OCI-LY7 (cell line): ENCODE results near the gene SLC66A3. TPM values are rescaled to one million over a fixed set of nuclear protein-coding genes. Genes with fewer than 3 reads are reported as not detected.

ENCODE experiments used
- BruUV-seq: library from RNA; stranded (reverse); fragments of 400-500 nt; replicated peaks from 2 replicates; lab custom pipeline; 2021; lab: Mats Ljungman, UMichigan
- CTCF ChIA-PET: fragments of 300-600 bp; sonication (Branson Sonifier 250); formaldehyde crosslinking; loops from one replicate; lab custom pipeline; 2022; ENCODE audit warnings: antibody characterized with exemption; ENCODE audit not compliant: unreplicated experiment; lab: Charles Lee
- POLR2A ChIA-PET: fragments of 300-600 bp; sonication (Branson Sonifier 250); formaldehyde crosslinking; loops from one replicate; lab custom pipeline; 2022; ENCODE audit warnings: antibody characterized with exemption; lab: Charles Lee
- DNase-seq: peaks from one replicate; pipeline ENCODE4 v3.0.0-alpha.2; 2015; ENCODE audit warnings: low spot score
- H2AFZ ChIP-seq: fragments of 200-600 bp; sonication (generic), shearing (Covaris generic); 2 replicates; pipeline ENCODE4 v1.6.1; 2014; ENCODE audit warnings: mild to moderate bottlenecking, antibody characterized with exemption, low read length, moderate library complexity
- H3K27ac ChIP-seq: fragments of 200-600 bp; sonication (generic); 2 replicates; pipeline ENCODE4 v1.5.1; 2014; ENCODE audit warnings: mixed run types, low read depth, mild to moderate bottlenecking, moderate library complexity, low read length, inconsistent platforms; ENCODE audit not compliant: poor library complexity, severe bottlenecking
- H3K36me3 ChIP-seq: fragments of 200-600 bp; sonication (generic); 2 replicates; pipeline ENCODE4 v1.6.1; 2014; ENCODE audit warnings: mild to moderate bottlenecking, antibody characterized with exemption, low read length, moderate library complexity, mixed read lengths; ENCODE audit not compliant: insufficient read depth
- H3K4me1 ChIP-seq: fragments of 200-600 bp; sonication (generic); 2 replicates; pipeline ENCODE4 v1.5.1; 2014; ENCODE audit warnings: mild to moderate bottlenecking, low read length; ENCODE audit not compliant: insufficient read depth, poor library complexity, severe bottlenecking
- H3K4me2 ChIP-seq: fragments of 200-600 bp; sonication (generic); 2 replicates; pipeline ENCODE4 v1.6.1; 2014; ENCODE audit warnings: mild to moderate bottlenecking, low read length
- H3K4me3 ChIP-seq: fragments of 200-600 bp; sonication (generic); 2 replicates; pipeline ENCODE4 v1.5.1; 2014; ENCODE audit warnings: mild to moderate bottlenecking, low read depth, low read length; ENCODE audit not compliant: poor library complexity, severe bottlenecking
- H3K79me2 ChIP-seq: fragments of 200-600 bp; sonication (generic); 2 replicates; pipeline ENCODE4 v1.6.1; 2016; ENCODE audit warnings: low read depth, mild to moderate bottlenecking, low read length, moderate library complexity, mixed read lengths; ENCODE audit not compliant: insufficient read depth
- H3K9me2 ChIP-seq: fragments of 200-600 bp; sonication (generic); 2 replicates; pipeline ENCODE4 v1.6.1; 2016; ENCODE audit warnings: mild to moderate bottlenecking, low read length, mixed read lengths; ENCODE audit not compliant: insufficient read depth
- H3K9me3 ChIP-seq: fragments of 200-600 bp; sonication (generic); 2 replicates; pipeline ENCODE4 v1.6.1; 2014; ENCODE audit warnings: mild to moderate bottlenecking, mixed run types, low read length, mixed read lengths
- H4K20me1 ChIP-seq: fragments of 200-600 bp; sonication (generic); 2 replicates; pipeline ENCODE4 v1.6.1; 2014; ENCODE audit warnings: mild to moderate bottlenecking, antibody characterized with exemption, low read length, moderate library complexity, mixed read lengths; ENCODE audit not compliant: insufficient read depth
- EZH2phosphoT487 ChIP-seq: fragments of 200-600 bp; sonication (generic); IDR thresholded peaks from 2 replicates; pipeline ENCODE4 v1.6.1; 2018; ENCODE audit warnings: low read depth, borderline replicate concordance, mild to moderate bottlenecking, mixed run types, antibody characterized with exemption, low read length, moderate library complexity, mixed read lengths
- intact Hi-C: fragments of 100-400 bp; cut with micrococcal nuclease; formaldehyde crosslinking; loops from one replicate; pipeline ENCODE4 v1.10.0; 2022; ENCODE audit not compliant: unreplicated experiment
- total RNA-seq, 2 experiments: library from RNA; depleted of rRNA in 1 of 2; stranded (reverse); fragments of >200 nt in 1 of 2; shearing (Covaris generic) in 1 of 2; gene quantifications; 2 replicates each; pipeline ENCODE4 v1.2.3, GENCODE V29; 2014 to 2022
- TF ChIP-seq, protein P1 (sequence below): fragments of 200-600 bp; sonication (generic); conservative IDR thresholded peaks from 2 replicates; pipeline ENCODE4 v1.5.1; 2014; ENCODE audit warnings: mild to moderate bottlenecking, antibody characterized with exemption, low read length, moderate library complexity, mixed read lengths

Gene SLC66A3
- total RNA-seq, 2 experiments from 2014 or later: 6.0 to 10.0 TPM

DNA sequence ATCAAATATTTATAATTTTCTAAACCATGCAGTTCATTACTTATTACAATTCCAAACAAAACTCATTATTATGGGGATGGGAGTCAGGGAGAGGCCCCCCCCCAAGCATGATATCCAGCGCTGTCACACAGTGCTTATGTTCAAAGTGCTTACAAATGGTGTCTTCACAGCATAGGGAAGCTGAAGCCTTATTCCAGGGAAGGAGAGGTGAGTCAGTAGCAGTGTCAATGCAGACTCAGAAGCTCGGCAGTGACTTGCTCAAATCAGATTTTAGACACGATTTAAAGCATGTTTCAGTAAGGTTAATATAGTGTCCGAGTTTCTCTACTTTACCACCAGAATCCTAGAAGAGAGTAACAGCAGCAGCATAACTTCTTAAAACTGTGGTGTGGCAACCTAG, 24.6 kb downstream of the SLC66A3 start:
- intact Hi-C loops: no loop called here
- Histone ChIP-seq H3K4me1 (no peaks in the 10 kb centered on the region), H3K9me2 (no peaks in the 10 kb centered on the region), H2AFZ (no peak overlapping the region), H3K4me3 (no peak overlapping the region), H3K36me3 (peaks cover 3% of the 10 kb centered on the region; the same call in 1 of the 2 replicates), H3K27ac (no peak overlapping the region), H3K4me2 (no peak overlapping the region), H3K9me3 (no peaks in the 10 kb centered on the region), H4K20me1 (no peaks in the 10 kb centered on the region), H3K79me2 (no peaks in the 10 kb centered on the region)
- TF ChIP-seq EZH2phosphoT487: no peak
- TF ChIP-seq, protein P1, sequence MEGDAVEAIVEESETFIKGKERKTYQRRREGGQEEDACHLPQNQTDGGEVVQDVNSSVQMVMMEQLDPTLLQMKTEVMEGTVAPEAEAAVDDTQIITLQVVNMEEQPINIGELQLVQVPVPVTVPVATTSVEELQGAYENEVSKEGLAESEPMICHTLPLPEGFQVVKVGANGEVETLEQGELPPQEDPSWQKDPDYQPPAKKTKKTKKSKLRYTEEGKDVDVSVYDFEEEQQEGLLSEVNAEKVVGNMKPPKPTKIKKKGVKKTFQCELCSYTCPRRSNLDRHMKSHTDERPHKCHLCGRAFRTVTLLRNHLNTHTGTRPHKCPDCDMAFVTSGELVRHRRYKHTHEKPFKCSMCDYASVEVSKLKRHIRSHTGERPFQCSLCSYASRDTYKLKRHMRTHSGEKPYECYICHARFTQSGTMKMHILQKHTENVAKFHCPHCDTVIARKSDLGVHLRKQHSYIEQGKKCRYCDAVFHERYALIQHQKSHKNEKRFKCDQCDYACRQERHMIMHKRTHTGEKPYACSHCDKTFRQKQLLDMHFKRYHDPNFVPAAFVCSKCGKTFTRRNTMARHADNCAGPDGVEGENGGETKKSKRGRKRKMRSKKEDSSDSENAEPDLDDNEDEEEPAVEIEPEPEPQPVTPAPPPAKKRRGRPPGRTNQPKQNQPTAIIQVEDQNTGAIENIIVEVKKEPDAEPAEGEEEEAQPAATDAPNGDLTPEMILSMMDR: no peak
- POLR2A ChIA-PET: interaction anchor here (1.3 kb wide), 1 partner anchor 18 kb away, joined by 4 read pairs; no protein-coding TSS in a partner anchor
- CTCF ChIA-PET: no interaction called here
- DNase-seq: no peak
- TSS peak; percentile 6 for BruUV-seq

DNA sequence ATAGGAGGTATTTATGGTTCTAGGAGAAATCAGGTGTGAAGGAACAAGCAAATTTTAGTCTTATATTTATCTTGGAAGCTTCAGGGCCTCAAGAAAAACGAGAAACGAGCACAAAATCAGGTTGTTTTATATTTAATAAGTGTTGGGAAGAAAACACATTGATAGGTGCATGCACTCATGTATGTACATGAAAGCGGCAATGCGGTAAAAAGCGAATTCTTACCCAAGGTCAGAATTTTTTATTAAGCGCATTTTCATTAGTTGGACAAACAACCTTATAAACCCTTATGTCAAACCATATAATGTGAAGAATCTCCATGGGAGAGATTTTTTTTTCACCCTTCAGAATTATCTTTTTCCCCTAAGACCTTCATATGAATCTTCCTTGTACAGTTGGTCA, 25.4 kb downstream of the SLC66A3 start:
- Histone ChIP-seq H3K9me2 (no peaks in the 10 kb centered on the region), H3K4me3 (no peak overlapping the region), H4K20me1 (no peaks in the 10 kb centered on the region), H3K27ac (no peak overlapping the region), H3K4me1 (no peaks in the 10 kb centered on the region), H3K79me2 (no peaks in the 10 kb centered on the region), H3K4me2 (no peak overlapping the region), H2AFZ (no peak overlapping the region), H3K9me3 (no peaks in the 10 kb centered on the region), H3K36me3 (peaks cover 3% of the 10 kb centered on the region; the same call in 1 of the 2 replicates)
- intact Hi-C loops: no loop called here
- no peak for DNase-seq
- no peak for TF ChIP-seq EZH2phosphoT487
- TF ChIP-seq, protein P1: no peak
- POLR2A ChIA-PET: interaction anchor here (0.5 to 1.3 kb wide), 5 partner anchors 11 to 1805 kb away, joined by 3 to 8 read pairs (median 4); no protein-coding TSS in a partner anchor
- BruUV-seq: no TSS peak
- CTCF ChIA-PET: no interaction called here

DNA sequence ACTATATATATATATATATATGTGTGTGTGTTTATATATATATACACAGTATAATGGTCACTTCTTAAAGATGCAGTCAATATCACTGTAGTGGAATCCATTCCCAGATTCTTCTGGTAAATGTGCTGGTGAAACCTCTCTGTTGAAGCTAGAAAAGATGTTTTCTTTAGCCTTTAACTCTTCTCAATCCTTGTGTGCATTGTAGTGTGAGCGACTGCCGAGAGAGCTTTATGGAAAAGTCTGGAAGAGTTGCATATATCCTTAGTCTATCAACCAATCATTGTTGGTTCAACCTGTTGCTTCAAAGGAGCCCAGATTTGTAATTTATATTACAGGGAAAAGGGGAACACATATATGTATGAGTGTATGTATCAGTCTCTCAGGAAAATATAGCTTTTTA, 27.7 kb downstream of the SLC66A3 start:
- Histone ChIP-seq H3K9me3 (no peaks in the 10 kb centered on the region), H3K27ac (no peak overlapping the region), H3K4me2 (no peak overlapping the region), H3K4me3 (no peak overlapping the region), H3K9me2 (no peaks in the 10 kb centered on the region), H2AFZ (no peak overlapping the region), H3K4me1 (no peaks in the 10 kb centered on the region), H3K36me3 (peaks cover 3% of the 10 kb centered on the region; the same call in 1 of the 2 replicates), H4K20me1 (no peaks in the 10 kb centered on the region), H3K79me2 (no peaks in the 10 kb centered on the region)
- TF ChIP-seq EZH2phosphoT487: no peak
- TF ChIP-seq, protein P1: no peak
- intact Hi-C loops: no loop called here
- no peak for DNase-seq
- POLR2A ChIA-PET: interaction anchor here (0.9 to 1.7 kb wide), 3 partner anchors 10 to 34 kb away, joined by 3 to 9 read pairs (median 3); no protein-coding TSS in a partner anchor
- no TSS peak for BruUV-seq
- CTCF ChIA-PET: no interaction called here
